Neural cell (in vitro differentiated cells): ENCODE results near the gene PPOX.

Experiments
- CTCF ChIP-seq: fragments of 450-650 bp; IDR thresholded peaks from 2 replicates; pipeline ENCODE4 v1.5.1; 2014; ENCODE audit warnings: antibody characterized with exemption, mild to moderate bottlenecking, moderate library complexity; ENCODE audit not compliant: poor library complexity, severe bottlenecking
- EP300 ChIP-seq: fragments of 450-650 bp; conservative IDR thresholded peaks from 2 replicates; pipeline ENCODE4 v1.6.1; 2014; ENCODE audit warnings: antibody characterized with exemption, mild to moderate bottlenecking, moderate library complexity; ENCODE audit not compliant: poor library complexity, severe bottlenecking
- EZH2 ChIP-seq: fragments of 200-600, 300-800 bp; shearing (Covaris generic), sonication (generic); IDR thresholded peaks from 2 replicates; pipeline ENCODE4 v1.6.1; 2014; ENCODE audit warnings: antibody characterized with exemption, low read length, borderline replicate concordance, mild to moderate bottlenecking; ENCODE audit not compliant: insufficient read depth, poor library complexity, severe bottlenecking
- POLR2AphosphoS5 ChIP-seq: IDR thresholded peaks from 2 replicates; pipeline ENCODE4 v1.6.1; 2012
- RAD21 ChIP-seq: fragments of 450-650 bp; conservative IDR thresholded peaks from 2 replicates; pipeline ENCODE4 v1.6.1; 2014; ENCODE audit warnings: antibody characterized with exemption, mild to moderate bottlenecking, moderate library complexity
- REST ChIP-seq: IDR thresholded peaks from 2 replicates; pipeline ENCODE4 v1.6.1; 2012; ENCODE audit warnings: borderline replicate concordance
- SMC3 ChIP-seq: fragments of 450-650 bp; conservative IDR thresholded peaks from 2 replicates; pipeline ENCODE4 v1.6.1; 2014; ENCODE audit warnings: antibody characterized with exemption, mild to moderate bottlenecking, moderate library complexity; ENCODE audit not compliant: poor library complexity
- TAF1 ChIP-seq: IDR thresholded peaks from 2 replicates; pipeline ENCODE4 v1.6.1; 2012; ENCODE audit warnings: low read depth

DNA sequence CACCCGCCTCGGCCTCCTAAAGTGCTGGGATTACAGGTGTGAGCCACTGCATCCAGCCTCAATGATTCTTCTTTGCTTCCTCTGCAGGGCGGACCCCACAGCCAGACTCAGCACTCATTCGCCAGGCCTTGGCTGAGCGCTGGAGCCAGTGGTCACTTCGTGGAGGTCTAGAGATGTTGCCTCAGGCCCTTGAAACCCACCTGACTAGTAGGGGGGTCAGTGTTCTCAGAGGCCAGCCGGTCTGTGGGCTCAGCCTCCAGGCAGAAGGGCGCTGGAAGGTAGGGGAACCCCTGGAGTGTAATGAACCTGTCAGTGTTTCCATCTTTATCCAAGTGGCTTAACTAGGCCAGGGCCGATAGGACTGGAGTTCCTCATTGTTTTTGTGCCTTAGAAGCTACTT lies 2.7 kb downstream of the PPOX start:
- TF ChIP-seq CTCF = no peak
- no peak for TF ChIP-seq EZH2
- TF ChIP-seq POLR2AphosphoS5 = no peak
- TF ChIP-seq REST = no peak
- TF ChIP-seq RAD21 = no peak
- TF ChIP-seq SMC3 = no peak
- no peak for TF ChIP-seq EP300
- TF ChIP-seq TAF1 = no peak
